ENCODE measurements around the gene EML6. TPM values are rescaled to one million over a fixed set of nuclear protein-coding genes. Genes with fewer than 3 reads are reported as not detected.
A peak's percentile ranks its signal among the peaks of the same experiment; 100 is the strongest.

Gene EML6
- total RNA-seq, 4 donors from 2014 or later: 2.3 to 15.1 (median 4.1) TPM

- Histone ChIP-seq H3K9me3 (peaks cover 6% of the 10 kb centered on the region), H3K27me3 (no peaks in the 10 kb centered on the region), H3K27ac (no peak overlapping the region), H3K36me3 (no peaks in the 10 kb centered on the region), H3K4me1 (peaks cover 6% of the 10 kb centered on the region), H3K4me3 (no peak overlapping the region)
- 51% methylated on average over 3 of the region's 3 CpGs for WGBS
- TF ChIP-seq POLR2A (IDR thresholded peaks at IDR 0.05) (no peak), CTCF (IDR thresholded peaks at IDR 0.05) (no peak), EP300 (IDR thresholded peaks at IDR 0.05) (no peak), POLR2AphosphoS5 (IDR thresholded peaks at IDR 0.05) (no peak)
- DNase-seq (ENCODE audit: low spot score in 2 of 2): no peak
Observed at GRCh38 chr2:54940723-54941122, 217.3 kb downstream of the EML6 start.

GRCh38 chr2:54941248-54941984 is 218.0 kb downstream of the EML6 start:
- Histone ChIP-seq H3K9me3 (peaks cover 6% of the 10 kb centered on the region), H3K36me3 (no peaks in the 10 kb centered on the region), H3K4me3 (no peak overlapping the region), H3K27me3 (no peaks in the 10 kb centered on the region), H3K27ac (no peak overlapping the region), H3K4me1 (peaks cover 13% of the 10 kb centered on the region)
- WGBS: 88% methylated on average over 15 of the region's 15 CpGs
- no peak for DNase-seq (ENCODE audit: low spot score in 2 of 2)
- TF ChIP-seq EP300 (IDR thresholded peaks at IDR 0.05): no peak
- TF ChIP-seq CTCF (IDR thresholded peaks at IDR 0.05): no peak
- no peak for TF ChIP-seq POLR2AphosphoS5 (IDR thresholded peaks at IDR 0.05)
- no peak for TF ChIP-seq POLR2A (IDR thresholded peaks at IDR 0.05)

GRCh38 chr2:54942373-54942772 is 218.9 kb downstream of the EML6 start:
- Histone ChIP-seq H3K27ac (no peak overlapping the region), H3K4me3 (no peak overlapping the region), H3K9me3 (peaks cover 6% of the 10 kb centered on the region), H3K4me1 (peaks cover 23% of the 10 kb centered on the region), H3K36me3 (no peaks in the 10 kb centered on the region), H3K27me3 (no peaks in the 10 kb centered on the region)
- DNase-seq (ENCODE audit: low spot score in 2 of 2): peak in 1 of 2 donors; percentile 24
- 83% methylated on average over 5 of the region's 5 CpGs for WGBS
- TF ChIP-seq POLR2A (IDR thresholded peaks at IDR 0.05): no peak
- no peak for TF ChIP-seq EP300 (IDR thresholded peaks at IDR 0.05)
- no peak for TF ChIP-seq POLR2AphosphoS5 (IDR thresholded peaks at IDR 0.05)
- TF ChIP-seq CTCF (IDR thresholded peaks at IDR 0.05): no peak

GRCh38 chr2:54944724-54945326 is 221.4 kb downstream of the EML6 start:
- no peaks in the 10 kb centered on the region for H3K9me3 ChIP-seq
- H3K4me3 ChIP-seq: no peak overlapping the region
- H3K27me3 ChIP-seq: no peaks in the 10 kb centered on the region
- peak overlapping the region; percentile 86 for H3K27ac ChIP-seq
- peaks cover 28% of the 10 kb centered on the region for H3K4me1 ChIP-seq
- WGBS: 90% methylated on average over 1 of the region's 1 CpG
- no peak for DNase-seq (ENCODE audit: low spot score in 2 of 2)
- H3K36me3 ChIP-seq: no peaks in the 10 kb centered on the region
- no peak for TF ChIP-seq CTCF (IDR thresholded peaks at IDR 0.05)
- TF ChIP-seq POLR2A (IDR thresholded peaks at IDR 0.05): no peak
- TF ChIP-seq POLR2AphosphoS5 (IDR thresholded peaks at IDR 0.05): no peak
- TF ChIP-seq EP300 (IDR thresholded peaks at IDR 0.05): no peak

- peaks cover 28% of the 10 kb centered on the region for H3K4me1 ChIP-seq
- peak; percentile 89 to 90 for DNase-seq (ENCODE audit: low spot score in 2 of 2)
- peak overlapping the region; percentile 1 for H3K4me3 ChIP-seq
- no peaks in the 10 kb centered on the region for H3K27me3 ChIP-seq
- H3K36me3 ChIP-seq: no peaks in the 10 kb centered on the region
- peak overlapping the region; percentile 86 for H3K27ac ChIP-seq
- 27% methylated on average over 8 of the region's 8 CpGs for WGBS
- H3K9me3 ChIP-seq: no peaks in the 10 kb centered on the region
- peak in 2 of 3 donors; percentile 52 to 65 for TF ChIP-seq POLR2AphosphoS5 (IDR thresholded peaks at IDR 0.05)
- TF ChIP-seq EP300 (IDR thresholded peaks at IDR 0.05): no peak
- TF ChIP-seq CTCF (IDR thresholded peaks at IDR 0.05): no peak
Observed at GRCh38 chr2:54945391-54946219, 222.1 kb downstream of the EML6 start.
